Mesothelial cell of epicardium (in vitro differentiated cells): ENCODE measurements around the gene MAP3K5. TPM values are rescaled to one million over a fixed set of nuclear protein-coding genes. Genes with fewer than 3 reads are reported as not detected.

ENCODE experiments used
- DNase-seq, 2 experiments: peaks; one replicate each; pipeline ENCODE4 v3.0.0; 2021; ENCODE audit warnings: low spot score in 2 of 2; ENCODE audit not compliant: unreplicated experiment in 2 of 2
- H3K27ac Mint-ChIP-seq: 2 replicates; pipeline ENCODE4 v1.8.0; 2021; ENCODE audit warnings: mixed read lengths
- H3K27me3 Mint-ChIP-seq: 2 replicates; pipeline ENCODE4 v1.8.0; 2021; ENCODE audit warnings: low read depth, mixed read lengths
- H3K36me3 Mint-ChIP-seq: 2 replicates; pipeline ENCODE4 v1.8.0; 2021; ENCODE audit warnings: mixed read lengths
- H3K4me1 Mint-ChIP-seq: 2 replicates; pipeline ENCODE4 v1.8.0; 2021; ENCODE audit warnings: mixed read lengths
- H3K4me3 Mint-ChIP-seq: 2 replicates; pipeline ENCODE4 v1.8.0; 2021; ENCODE audit warnings: mild to moderate bottlenecking, moderate library complexity, mixed read lengths
- H3K9me3 Mint-ChIP-seq: 2 replicates; pipeline ENCODE4 v1.8.0; 2021; ENCODE audit warnings: mixed read lengths
- CTCF ChIP-seq: fragments of 200-600 bp; sonication (generic); IDR thresholded peaks from one replicate; pipeline ENCODE4 v1.5.0; 2021; ENCODE audit warnings: antibody characterized with exemption; ENCODE audit not compliant: unreplicated experiment
- total RNA-seq: library from RNA; stranded (reverse); gene quantifications from 3 replicates; pipeline ENCODE4 v1.2.1, GENCODE V29; 2021

MAP3K5 gene
- total RNA-seq, 1 donor from 2014 or later: 8.9 TPM

GRCh38 chr6:136533487-136533886 is 258.8 kb downstream of the MAP3K5 start:
- DNase-seq: no peak
- TF ChIP-seq CTCF: no peak
- H3K4me1 Mint-ChIP-seq: no peaks in the 10 kb centered on the region
- H3K9me3 Mint-ChIP-seq: peaks cover 3% of the 10 kb centered on the region
- H3K36me3 Mint-ChIP-seq: peaks cover 1% of the 10 kb centered on the region
- no peaks in the 10 kb centered on the region for H3K27me3 Mint-ChIP-seq
- no peak overlapping the region for H3K4me3 Mint-ChIP-seq
- no peak overlapping the region for H3K27ac Mint-ChIP-seq

- peaks cover 6% of the 10 kb centered on the region for H3K4me1 Mint-ChIP-seq
- no peak for DNase-seq
- peaks cover 1% of the 10 kb centered on the region for H3K36me3 Mint-ChIP-seq
- H3K27me3 Mint-ChIP-seq: no peaks in the 10 kb centered on the region
- H3K9me3 Mint-ChIP-seq: peaks cover 3% of the 10 kb centered on the region
- TF ChIP-seq CTCF: no peak
- no peak overlapping the region for H3K4me3 Mint-ChIP-seq
- H3K27ac Mint-ChIP-seq: no peak overlapping the region
These were observed 260.2 kb downstream of the MAP3K5 start for GRCh38 chr6:136532030-136532429.

GRCh38 chr6:136529710-136530109 is 262.6 kb downstream of the MAP3K5 start:
- no peak overlapping the region for H3K4me3 Mint-ChIP-seq
- H3K9me3 Mint-ChIP-seq: no peaks in the 10 kb centered on the region
- no peak for DNase-seq
- H3K36me3 Mint-ChIP-seq: no peaks in the 10 kb centered on the region
- no peak overlapping the region for H3K27ac Mint-ChIP-seq
- no peaks in the 10 kb centered on the region for H3K27me3 Mint-ChIP-seq
- peaks cover 24% of the 10 kb centered on the region for H3K4me1 Mint-ChIP-seq
- no peak for TF ChIP-seq CTCF

GRCh38 chr6:136528477-136528876 is 263.8 kb downstream of the MAP3K5 start:
- Mint-ChIP-seq H3K27ac (no peak overlapping the region), H3K27me3 (no peaks in the 10 kb centered on the region), H3K9me3 (no peaks in the 10 kb centered on the region), H3K36me3 (no peaks in the 10 kb centered on the region), H3K4me1 (peaks cover 29% of the 10 kb centered on the region), H3K4me3 (no peak overlapping the region)
- no peak for TF ChIP-seq CTCF
- no peak for DNase-seq

- DNase-seq: no peak
- Mint-ChIP-seq H3K27me3 (no peaks in the 10 kb centered on the region), H3K4me1 (peaks cover 29% of the 10 kb centered on the region), H3K36me3 (no peaks in the 10 kb centered on the region), H3K27ac (no peak overlapping the region), H3K9me3 (no peaks in the 10 kb centered on the region), H3K4me3 (no peak overlapping the region)
- TF ChIP-seq CTCF: no peak
These were observed 264.4 kb downstream of the MAP3K5 start for GRCh38 chr6:136527831-136528230.

- TF ChIP-seq CTCF: no peak
- Mint-ChIP-seq H3K27me3 (no peaks in the 10 kb centered on the region), H3K27ac (no peak overlapping the region), H3K4me3 (no peak overlapping the region), H3K9me3 (no peaks in the 10 kb centered on the region), H3K4me1 (peaks cover 29% of the 10 kb centered on the region), H3K36me3 (no peaks in the 10 kb centered on the region)
- DNase-seq: no peak
These were observed 265.3 kb downstream of the MAP3K5 start for GRCh38 chr6:136526937-136527336.
